ENCODE data around the gene BTBD6. TPM values are rescaled to one million over a fixed set of nuclear protein-coding genes. Genes with fewer than 3 reads are reported as not detected.
A peak's percentile ranks its signal among the peaks of the same experiment; 100 is the strongest.

Gene BTBD6
- total and polyA plus RNA-seq, 9 of the 15 experiments (the other 6 are each of a cell fraction or from before 2014, with no cell fraction given): not detected

DNA sequence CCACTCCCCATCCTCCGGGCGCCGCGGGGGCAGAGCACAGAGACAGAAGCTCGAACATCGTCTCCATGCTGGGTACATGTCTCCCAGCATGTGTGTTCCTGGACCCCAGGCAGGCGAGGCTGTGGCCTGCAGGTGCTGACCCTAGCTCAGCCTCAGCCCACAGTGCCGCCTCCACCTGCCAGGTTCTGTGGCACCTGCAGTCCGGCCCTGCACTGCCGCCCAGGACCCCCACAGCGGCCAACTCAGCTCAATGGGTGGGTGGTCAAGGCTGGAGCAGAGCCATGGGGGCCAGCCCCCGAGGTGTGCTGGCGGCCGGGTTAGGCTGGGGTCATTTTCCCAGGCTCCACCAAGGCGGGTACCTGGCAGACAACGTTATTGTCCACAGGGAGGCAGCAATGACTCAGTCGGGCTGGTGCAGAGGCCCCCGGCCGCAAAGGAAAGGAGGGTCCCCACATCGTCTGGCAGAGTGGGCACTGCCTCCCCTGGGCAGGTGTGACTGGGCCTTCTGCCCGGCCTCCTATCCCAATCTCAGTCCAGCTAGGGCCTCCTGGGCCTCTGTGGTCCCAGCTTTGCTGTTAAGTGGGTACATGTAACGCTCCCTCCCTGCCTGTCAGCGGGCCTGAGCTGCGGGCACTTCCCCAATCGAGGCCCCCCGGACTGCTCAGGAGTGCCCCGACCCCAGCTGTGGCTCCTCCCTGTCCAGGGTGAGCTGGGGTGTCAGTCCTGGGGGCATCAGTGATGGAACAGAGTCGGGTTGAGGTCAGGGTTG lies 47.0 kb upstream of the BTBD6 start:
- no peak for TF ChIP-seq JUNB (CRISPR knock-in tag; conservative IDR thresholded peaks at IDR 0.05)
- no peak for TF ChIP-seq ZNF165 (CRISPR knock-in tag; IDR thresholded peaks at IDR 0.05; ENCODE audit: borderline replicate concordance)
- no peak for TF ChIP-seq ETV5 (CRISPR knock-in tag; IDR thresholded peaks at IDR 0.05; ENCODE audit: low read depth)
- TF ChIP-seq KAT8 (IDR thresholded peaks at IDR 0.05; ENCODE audit: low read depth): no peak
- TF ChIP-seq, protein P1, sequence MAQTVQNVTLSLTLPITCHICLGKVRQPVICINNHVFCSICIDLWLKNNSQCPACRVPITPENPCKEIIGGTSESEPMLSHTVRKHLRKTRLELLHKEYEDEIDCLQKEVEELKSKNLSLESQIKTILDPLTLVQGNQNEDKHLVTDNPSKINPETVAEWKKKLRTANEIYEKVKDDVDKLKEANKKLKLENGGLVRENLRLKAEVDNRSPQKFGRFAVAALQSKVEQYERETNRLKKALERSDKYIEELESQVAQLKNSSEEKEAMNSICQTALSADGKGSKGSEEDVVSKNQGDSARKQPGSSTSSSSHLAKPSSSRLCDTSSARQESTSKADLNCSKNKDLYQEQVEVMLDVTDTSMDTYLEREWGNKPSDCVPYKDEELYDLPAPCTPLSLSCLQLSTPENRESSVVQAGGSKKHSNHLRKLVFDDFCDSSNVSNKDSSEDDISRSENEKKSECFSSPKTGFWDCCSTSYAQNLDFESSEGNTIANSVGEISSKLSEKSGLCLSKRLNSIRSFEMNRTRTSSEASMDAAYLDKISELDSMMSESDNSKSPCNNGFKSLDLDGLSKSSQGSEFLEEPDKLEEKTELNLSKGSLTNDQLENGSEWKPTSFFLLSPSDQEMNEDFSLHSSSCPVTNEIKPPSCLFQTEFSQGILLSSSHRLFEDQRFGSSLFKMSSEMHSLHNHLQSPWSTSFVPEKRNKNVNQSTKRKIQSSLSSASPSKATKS (CRISPR knock-in tag; IDR thresholded peaks at IDR 0.05): no peak
- TF ChIP-seq ILF3 (IDR thresholded peaks at IDR 0.05; ENCODE audit: borderline replicate concordance): no peak
- no peak for TF ChIP-seq ZNF175 (CRISPR knock-in tag; IDR thresholded peaks at IDR 0.05; ENCODE audit: low read depth)
- FAIRE-seq (no peak), ATAC-seq (no peak), DNase-seq (ENCODE audit: extremely low read depth in 1 of 4, low spot score in 3 of 4) (no peak)
- Histone ChIP-seq H3K27me3 (ENCODE audit: control insufficient read depth in 2 of 2, insufficient read depth in 2 of 2, low read length in 2 of 2) (peaks cover 0 to 5% of the 10 kb centered on the region in 2 experiments; a peak in 1 of 5 replicates), H4K20me1 (replicated peaks; ENCODE audit: control insufficient read depth, insufficient read depth, low read length) (peaks cover 12% of the 10 kb centered on the region; the same call in 1 of the 2 replicates), H2AFZ (ENCODE audit: low read depth, low read length) (no peak overlapping the region), H3K36me3 (ENCODE audit: control insufficient read depth, insufficient read depth, low read length) (no peaks in the 10 kb centered on the region), H3K79me2 (ENCODE audit: control insufficient read depth, insufficient read depth, low read length) (no peaks in the 10 kb centered on the region), H3K9me1 (ENCODE audit: control insufficient read depth, insufficient read depth, low read length) (no peaks in the 10 kb centered on the region), H3K4me2 (ENCODE audit: insufficient read depth, low read length) (no peak overlapping the region), H3K4me3 (no peak overlapping the region), H3K4me1 (replicated peaks in 1 of 2; ENCODE audit: control insufficient read depth in 2 of 2, insufficient read depth in 2 of 2, low read length in 2 of 2) (peaks cover 3 to 73% of the 10 kb centered on the region in 2 experiments; a peak in 3 of 5 replicates), H3K9me3 (replicated peaks; ENCODE audit: control insufficient read depth, insufficient read depth, low read depth, low read length) (no peaks in the 10 kb centered on the region), H3K9ac (ENCODE audit: insufficient read depth in 1 of 2, low read depth in 2 of 2, low read length in 2 of 2) (0 out of 4 replicates have a peak overlapping the region, but pooled peaks of 1 of the 2 experiments have one; percentile 9), H3K27ac (ENCODE audit: extremely low read depth, low read depth, low read length) (no peak overlapping the region)
- in situ Hi-C loops (cut with MboI): loop anchor here (5.0 kb wide), 1 partner anchor 66 kb away; no protein-coding TSS in a partner anchor
- WGBS (ENCODE audit: insufficient coverage, low coverage, missing lambda C conversion rate): 37% methylated on average over 13 of the region's 28 CpGs
- CTCF ChIA-PET (ENCODE audit: low intra/inter-chr PET ratio): interaction anchor here (1.3 kb wide), 1 partner anchor 151 kb away, joined by 3 read pairs; no protein-coding TSS in a partner anchor
- POLR2A ChIA-PET: no interaction called here
- intact Hi-C loops (cut with micrococcal nuclease): loop anchor here (5.0 kb wide), 1 partner anchor 81 kb away; no protein-coding TSS in a partner anchor
- no TSS peak for BruUV-seq (replicated peaks)
